Kidney (tissue), 14 donors: ENCODE data around the gene ANKEF1. TPM values are rescaled to one million over a fixed set of nuclear protein-coding genes. Genes with fewer than 3 reads are reported as not detected.

Source experiments
- DNase-seq, 5 donors: peaks; one replicate each; pipeline ENCODE4 v3.0.0-alpha.2; 2013 to 2020
- FAIRE-seq: peaks from 2 replicates; lab custom pipeline; 2012; peaks lifted over from hg19 to GRCh38; lab: Jason Lieb, UNC
- H3K27ac ChIP-seq, 2 donors: one replicate each; pipeline ENCODE4 v1.7.0; 2013; ENCODE audit warnings: low read depth in 2 of 2, low read length in 2 of 2, inconsistent platforms in 1 of 2
- H3K27me3 ChIP-seq: one replicate; pipeline ENCODE4 v1.7.1; 2013; ENCODE audit warnings: low read length, inconsistent platforms; ENCODE audit not compliant: control insufficient read depth, insufficient read depth
- H3K36me3 ChIP-seq, 3 donors: one replicate each; pipeline versions ENCODE4 v1.7.0 to v1.7.1; 2013; ENCODE audit warnings: low read length in 3 of 3, control low read depth in 1 of 3, inconsistent platforms in 1 of 3; ENCODE audit not compliant: insufficient read depth in 3 of 3, control insufficient read depth in 2 of 3
- H3K4me1 ChIP-seq, 3 donors: one replicate each; pipeline versions ENCODE4 v1.7.0 to v1.7.1; 2013; ENCODE audit warnings: low read length in 3 of 3, inconsistent platforms in 1 of 3, low read depth in 1 of 3; ENCODE audit not compliant: control insufficient read depth in 2 of 3, insufficient read depth in 2 of 3
- H3K4me3 ChIP-seq, 3 donors: one replicate each; pipeline versions ENCODE4 v1.7.0 to v1.8.1; 2013; ENCODE audit warnings: low read length in 3 of 3, control low read depth in 1 of 3, inconsistent platforms in 1 of 3
- H3K9ac ChIP-seq, 3 donors: one replicate each; pipeline versions ENCODE4 v1.7.0 to v1.7.1; 2013; ENCODE audit warnings: low read length in 3 of 3, control low read depth in 1 of 3, inconsistent platforms in 1 of 3
- H3K9me3 ChIP-seq, 3 donors: one replicate each; pipeline versions ENCODE4 v1.7.0 to v1.7.1; 2013; ENCODE audit warnings: low read length in 3 of 3, control low read depth in 1 of 3, inconsistent platforms in 1 of 3; ENCODE audit not compliant: control insufficient read depth in 2 of 3, insufficient read depth in 1 of 3
- intact Hi-C: fragments of 100-400 bp; cut with DNase I; formaldehyde crosslinking; loops from one replicate; pipeline ENCODE4 v1.11.1; 2022
- polyA plus RNA-seq: library from polyadenylated mRNA; stranded (reverse); fragments of 350-450 nt; fragmentation: Illumina TruSeq; extraction: RNeasy Lipid Tissue Mini Kit (QIAGEN cat#74804); gene quantifications from one replicate; pipeline ENCODE4 v1.2.3, GENCODE V29; 2014; ENCODE audit warnings: low read depth, low replicate concordance; ENCODE audit not compliant: insufficient read depth
- total RNA-seq: library from RNA; stranded (reverse); fragmentation: NEBNext Ultra II Directional; extraction: Animal tissue kit (Norgen Biotek cat#: 25700); gene quantifications from one replicate; pipeline ENCODE4 v1.2.1, GENCODE V29; 2021
- TF ChIP-seq, protein P1 (sequence below): IDR thresholded peaks from 3 replicates; pipeline ENCODE4 v1.5.1; 2012; ENCODE audit warnings: mild to moderate bottlenecking, moderate library complexity, borderline replicate concordance; ENCODE audit not compliant: insufficient read depth; ENCODE audit errors: extremely low read depth
- donor health status: control.
- donor health status: control.
- donor health status: control.
- donor health status: control.
- donor health status: control.
- donor health status: DM: yes; HTN: yes; CAD: no.
- donor health status: Normal renal cell carcinoma (clear cell type).

ANKEF1 gene
- total and polyA plus RNA-seq, 2 donors from 2014 or later, result 1.9 to 6.6 TPM

DNA sequence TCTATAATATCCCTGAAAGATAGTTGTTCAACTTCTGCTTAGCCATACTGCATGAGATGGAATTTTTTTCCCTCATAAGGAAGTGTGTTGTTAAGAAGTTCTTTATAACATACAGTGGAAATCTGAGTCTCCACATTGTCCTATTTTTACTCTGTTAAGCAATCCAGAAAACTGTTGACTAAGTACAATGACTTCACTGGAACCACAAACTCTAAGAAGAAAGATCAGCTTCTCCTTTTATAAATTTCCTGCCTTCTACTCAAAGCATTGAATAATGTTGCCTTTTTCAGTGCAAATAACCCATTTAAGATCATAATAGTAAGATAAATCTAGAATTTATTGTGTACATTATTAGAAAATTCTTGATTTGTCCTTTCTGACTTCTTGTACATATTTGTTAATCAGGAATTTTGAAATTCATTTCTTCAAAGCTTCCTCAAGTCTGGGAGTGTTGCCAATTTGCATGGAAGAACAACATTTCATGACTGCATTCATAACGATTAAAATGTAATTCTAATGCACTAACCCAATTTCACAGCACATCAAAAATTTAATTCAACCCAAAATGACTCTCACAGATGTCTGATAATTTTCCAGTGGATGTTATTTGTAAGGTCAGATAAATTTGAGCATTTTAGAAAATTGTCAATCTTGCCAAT lies 45.6 kb upstream of the ANKEF1 start:
- DNase-seq, result peak in 2 of 5 donors; percentile 16 to 61
- H3K27ac ChIP-seq, result no peak overlapping the region
- intact Hi-C loops, result no loop called here

DNA sequence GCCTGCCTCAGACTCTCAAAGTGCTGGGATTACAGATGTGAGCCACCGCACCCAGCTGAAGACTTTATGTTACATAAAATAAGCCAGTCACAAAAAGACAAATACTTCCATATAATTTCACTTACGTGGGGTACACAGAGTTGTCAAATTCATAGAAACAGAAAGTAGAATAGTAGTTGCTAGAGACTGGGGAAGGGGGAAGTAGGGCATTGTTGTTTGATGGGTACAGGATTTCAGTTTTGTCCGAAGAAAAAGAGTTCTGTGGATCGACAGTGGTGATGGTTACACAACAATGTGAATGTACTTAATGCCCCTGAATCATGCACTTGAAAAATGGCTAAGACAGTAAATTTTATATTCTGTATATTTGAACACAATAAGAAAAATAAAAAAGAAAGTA lies 41.6 kb upstream of the ANKEF1 start:
- intact Hi-C loops, result no loop called here
- no peak for FAIRE-seq

More for the DNA sequence above, 45.6 kb upstream of the ANKEF1 start:
- no peaks in the 10 kb centered on the region for H3K27me3 ChIP-seq
- no peaks in the 10 kb centered on the region for H3K4me1 ChIP-seq
- H3K36me3 ChIP-seq, result no peaks in the 10 kb centered on the region
- FAIRE-seq, result no peak
- H3K4me3 ChIP-seq, result no peak overlapping the region
- H3K9ac ChIP-seq, result no peak overlapping the region
- H3K9me3 ChIP-seq, result no peaks in the 10 kb centered on the region
- TF ChIP-seq, protein P1, sequence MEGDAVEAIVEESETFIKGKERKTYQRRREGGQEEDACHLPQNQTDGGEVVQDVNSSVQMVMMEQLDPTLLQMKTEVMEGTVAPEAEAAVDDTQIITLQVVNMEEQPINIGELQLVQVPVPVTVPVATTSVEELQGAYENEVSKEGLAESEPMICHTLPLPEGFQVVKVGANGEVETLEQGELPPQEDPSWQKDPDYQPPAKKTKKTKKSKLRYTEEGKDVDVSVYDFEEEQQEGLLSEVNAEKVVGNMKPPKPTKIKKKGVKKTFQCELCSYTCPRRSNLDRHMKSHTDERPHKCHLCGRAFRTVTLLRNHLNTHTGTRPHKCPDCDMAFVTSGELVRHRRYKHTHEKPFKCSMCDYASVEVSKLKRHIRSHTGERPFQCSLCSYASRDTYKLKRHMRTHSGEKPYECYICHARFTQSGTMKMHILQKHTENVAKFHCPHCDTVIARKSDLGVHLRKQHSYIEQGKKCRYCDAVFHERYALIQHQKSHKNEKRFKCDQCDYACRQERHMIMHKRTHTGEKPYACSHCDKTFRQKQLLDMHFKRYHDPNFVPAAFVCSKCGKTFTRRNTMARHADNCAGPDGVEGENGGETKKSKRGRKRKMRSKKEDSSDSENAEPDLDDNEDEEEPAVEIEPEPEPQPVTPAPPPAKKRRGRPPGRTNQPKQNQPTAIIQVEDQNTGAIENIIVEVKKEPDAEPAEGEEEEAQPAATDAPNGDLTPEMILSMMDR, result no peak

DNA sequence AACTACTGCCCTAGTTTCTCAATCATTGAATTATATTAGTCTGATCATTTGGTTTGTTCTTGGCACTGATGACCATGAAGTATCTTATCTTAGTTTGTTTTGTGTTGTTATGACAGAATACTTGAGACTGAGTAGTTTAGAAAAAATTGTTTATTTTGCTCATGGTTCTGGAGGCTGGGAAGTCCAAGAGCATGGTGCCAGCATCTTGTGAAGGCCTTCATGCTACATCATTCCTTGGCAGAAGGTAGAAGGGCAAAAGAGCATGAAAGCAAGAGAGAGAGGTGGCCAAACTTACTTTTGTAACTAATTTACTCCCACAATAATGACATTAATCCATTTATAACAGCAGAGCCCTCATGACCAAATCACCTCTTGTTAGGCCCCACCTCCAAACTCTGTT lies 40.1 kb upstream of the ANKEF1 start:
- no peak overlapping the region for H3K9ac ChIP-seq
- TF ChIP-seq, protein P1, result no peak
- FAIRE-seq (no peak), DNase-seq (no peak)
- no peaks in the 10 kb centered on the region for H3K27me3 ChIP-seq
- H3K36me3 ChIP-seq, result no peaks in the 10 kb centered on the region
- H3K9me3 ChIP-seq, result peaks cover 0 to 4% (median 0%) of the 10 kb centered on the region in 3 donors
- no peak overlapping the region for H3K27ac ChIP-seq
- no peak overlapping the region for H3K4me3 ChIP-seq
- no peaks in the 10 kb centered on the region for H3K4me1 ChIP-seq
- intact Hi-C loops, result no loop called here

More for the DNA sequence above, 41.6 kb upstream of the ANKEF1 start:
- no peaks in the 10 kb centered on the region for H3K4me1 ChIP-seq
- no peak overlapping the region for H3K27ac ChIP-seq
- H3K36me3 ChIP-seq, result no peaks in the 10 kb centered on the region
- no peak for DNase-seq
- H3K4me3 ChIP-seq, result no peak overlapping the region
- TF ChIP-seq, protein P1, result no peak
- peaks cover 0 to 4% (median 0%) of the 10 kb centered on the region in 3 donors for H3K9me3 ChIP-seq
- H3K9ac ChIP-seq, result no peak overlapping the region
- no peaks in the 10 kb centered on the region for H3K27me3 ChIP-seq
